PC-9 (cell line): ENCODE measurements around the gene ATP13A3. TPM values are rescaled to one million over a fixed set of nuclear protein-coding genes. Genes with fewer than 3 reads are reported as not detected.

Experiments used
- BruUV-seq: library from RNA; stranded (reverse); fragments of 400-500 nt; replicated peaks from 2 replicates; lab custom pipeline; 2021; lab: Mats Ljungman, UMichigan
- CTCF ChIA-PET: fragments of 300-600 bp; sonication (Branson Sonifier 250); formaldehyde crosslinking; loops from one replicate; lab custom pipeline; 2022; ENCODE audit warnings: antibody characterized with exemption; lab: Charles Lee
- POLR2A ChIA-PET: fragments of 300-600 bp; sonication (Branson Sonifier 250); formaldehyde crosslinking; loops from one replicate; lab custom pipeline; 2022; ENCODE audit warnings: antibody characterized with exemption; ENCODE audit not compliant: unreplicated experiment; lab: Charles Lee
- DNase-seq, 2 experiments: peaks; one replicate each; pipeline versions ENCODE4 v3.0.0 to v3.0.0-alpha.2; 2015 to 2022; ENCODE audit warnings: mixed read lengths in 1 of 2
- H2AFZ ChIP-seq: fragments of 200-600 bp; sonication (generic); 2 replicates; pipeline ENCODE4 v1.8.1; 2017; ENCODE audit warnings: antibody characterized with exemption
- H3F3A ChIP-seq: fragments of 200-600 bp; sonication (generic); 2 replicates; pipeline ENCODE4 v1.8.1; 2017; ENCODE audit warnings: antibody characterized with exemption, mild to moderate bottlenecking, low read depth; ENCODE audit not compliant: insufficient read depth
- H3K27ac ChIP-seq: fragments of 200-600 bp; sonication (generic); 2 replicates; pipeline ENCODE4 v1.6.1; 2016; ENCODE audit warnings: mixed run types
- H3K27me3 ChIP-seq: fragments of 200-600 bp; sonication (generic); 2 replicates; pipeline ENCODE4 v1.6.1; 2016; ENCODE audit warnings: low read depth, mixed run types; ENCODE audit not compliant: insufficient read depth
- H3K36me3 ChIP-seq: fragments of 200-600 bp; sonication (generic); 2 replicates; pipeline ENCODE4 v1.6.1; 2016; ENCODE audit warnings: low read depth, mixed run types
- H3K4me1 ChIP-seq: fragments of 200-600 bp; sonication (generic); replicated peaks from 2 replicates; pipeline ENCODE4 v1.6.1; 2016; ENCODE audit warnings: mixed run types; ENCODE audit not compliant: insufficient read depth
- H3K4me2 ChIP-seq: fragments of 200-600 bp; sonication (generic); 2 replicates; pipeline ENCODE4 v1.6.1; 2017; ENCODE audit warnings: mixed run types
- H3K4me3 ChIP-seq: fragments of 200-600 bp; sonication (generic); 2 replicates; pipeline ENCODE4 v1.6.1; 2016; ENCODE audit warnings: mixed run types
- H3K79me2 ChIP-seq: fragments of 200-600 bp; sonication (generic); 2 replicates; pipeline ENCODE4 v1.6.1; 2017; ENCODE audit warnings: low read depth, mixed run types
- H3K9me2 ChIP-seq: fragments of 200-600 bp; sonication (generic); 2 replicates; pipeline ENCODE4 v1.8.1; 2017; ENCODE audit warnings: mild to moderate bottlenecking; ENCODE audit not compliant: insufficient read depth
- H3K9me3 ChIP-seq: fragments of 200-600 bp; sonication (generic); 2 replicates; pipeline ENCODE4 v1.8.1; 2016; ENCODE audit warnings: low read depth; ENCODE audit not compliant: insufficient read depth
- H4K20me1 ChIP-seq: fragments of 200-600 bp; sonication (generic); 2 replicates; pipeline ENCODE4 v1.8.1; 2017; ENCODE audit not compliant: insufficient read depth
- EZH2 ChIP-seq: fragments of 200-600 bp; sonication (generic); IDR thresholded peaks from 2 replicates; pipeline ENCODE4 v1.8.0; 2017; ENCODE audit warnings: antibody characterized with exemption, low read depth
- intact Hi-C: fragments of 100-400 bp; cut with micrococcal nuclease; formaldehyde crosslinking; loops from one replicate; pipeline ENCODE4 v1.10.0; 2022; ENCODE audit not compliant: unreplicated experiment
- total RNA-seq: library from RNA; stranded (reverse); gene quantifications from 2 replicates; pipeline ENCODE4 v1.2.3, GENCODE V29; 2021
- TF ChIP-seq, protein P1 (sequence below): fragments of 200-600 bp; sonication (generic); conservative IDR thresholded peaks from 2 replicates; pipeline ENCODE4 v1.6.1; 2017; ENCODE audit warnings: mixed run types, antibody characterized with exemption, mild to moderate bottlenecking, moderate library complexity

The ATP13A3 gene
- total RNA-seq, 1 experiment from 2014 or later = 242 TPM

DNA sequence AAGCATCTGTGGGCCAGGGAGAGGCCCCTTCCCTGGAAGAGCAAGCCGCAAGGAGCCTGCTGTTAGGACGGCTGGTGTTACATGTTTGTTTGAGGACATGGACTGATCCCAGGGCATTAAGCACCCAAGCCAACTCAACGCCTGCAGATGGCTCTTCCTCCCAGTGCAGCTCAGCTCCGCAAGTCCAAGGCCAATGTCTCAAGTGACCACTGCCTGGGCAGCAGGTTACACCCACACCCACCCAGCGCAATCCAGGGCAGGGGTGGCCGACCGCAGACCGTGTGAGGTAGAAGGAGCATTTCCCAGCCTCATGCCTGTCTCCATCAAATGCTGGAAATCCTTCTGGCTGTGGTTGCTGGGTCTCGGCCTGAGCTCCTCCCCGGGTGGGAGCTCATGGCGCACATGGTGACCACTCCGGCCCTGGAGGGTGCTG lies 102.2 kb downstream of the ATP13A3 start:
- Histone ChIP-seq H3K27ac (no peak overlapping the region), H3F3A (no peaks in the 10 kb centered on the region), H3K27me3 (peaks cover 17% of the 10 kb centered on the region; the same call in 1 of the 2 replicates), H4K20me1 (no peaks in the 10 kb centered on the region), H3K36me3 (no peaks in the 10 kb centered on the region), H2AFZ (no peak overlapping the region), H3K9me3 (no peaks in the 10 kb centered on the region; the same call in 1 of the 2 replicates), H3K4me3 (no peak overlapping the region), H3K79me2 (no peaks in the 10 kb centered on the region), H3K4me1 (no peaks in the 10 kb centered on the region), H3K9me2 (no peaks in the 10 kb centered on the region), H3K4me2 (no peak overlapping the region)
- intact Hi-C loops = no loop called here
- no peak for TF ChIP-seq EZH2
- TF ChIP-seq, protein P1, sequence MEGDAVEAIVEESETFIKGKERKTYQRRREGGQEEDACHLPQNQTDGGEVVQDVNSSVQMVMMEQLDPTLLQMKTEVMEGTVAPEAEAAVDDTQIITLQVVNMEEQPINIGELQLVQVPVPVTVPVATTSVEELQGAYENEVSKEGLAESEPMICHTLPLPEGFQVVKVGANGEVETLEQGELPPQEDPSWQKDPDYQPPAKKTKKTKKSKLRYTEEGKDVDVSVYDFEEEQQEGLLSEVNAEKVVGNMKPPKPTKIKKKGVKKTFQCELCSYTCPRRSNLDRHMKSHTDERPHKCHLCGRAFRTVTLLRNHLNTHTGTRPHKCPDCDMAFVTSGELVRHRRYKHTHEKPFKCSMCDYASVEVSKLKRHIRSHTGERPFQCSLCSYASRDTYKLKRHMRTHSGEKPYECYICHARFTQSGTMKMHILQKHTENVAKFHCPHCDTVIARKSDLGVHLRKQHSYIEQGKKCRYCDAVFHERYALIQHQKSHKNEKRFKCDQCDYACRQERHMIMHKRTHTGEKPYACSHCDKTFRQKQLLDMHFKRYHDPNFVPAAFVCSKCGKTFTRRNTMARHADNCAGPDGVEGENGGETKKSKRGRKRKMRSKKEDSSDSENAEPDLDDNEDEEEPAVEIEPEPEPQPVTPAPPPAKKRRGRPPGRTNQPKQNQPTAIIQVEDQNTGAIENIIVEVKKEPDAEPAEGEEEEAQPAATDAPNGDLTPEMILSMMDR = no peak
- POLR2A ChIA-PET = no interaction called here
- CTCF ChIA-PET = no interaction called here
- DNase-seq = no peak
- no TSS peak for BruUV-seq

DNA sequence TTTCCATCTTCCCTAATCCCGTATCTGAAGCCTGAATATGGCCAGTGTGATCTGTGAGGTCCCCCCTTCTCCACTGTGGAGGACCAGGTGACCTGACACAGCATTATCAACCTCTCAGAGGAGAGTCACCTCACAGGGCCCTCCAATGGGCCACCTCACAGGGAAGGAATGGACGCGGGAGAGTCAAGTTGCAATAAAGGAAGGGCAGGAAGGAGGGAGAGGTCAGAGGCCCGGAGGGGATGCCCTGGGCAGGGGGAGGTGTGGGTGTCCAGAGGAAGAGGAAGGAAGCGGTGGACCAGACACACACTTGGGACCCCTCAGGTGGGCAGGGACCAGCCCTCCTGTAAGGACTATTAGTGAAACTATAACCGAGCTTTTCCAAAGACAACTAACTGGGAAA lies 102.6 kb downstream of the ATP13A3 start:
- Histone ChIP-seq H3F3A (no peaks in the 10 kb centered on the region), H2AFZ (no peak overlapping the region), H3K9me2 (no peaks in the 10 kb centered on the region), H3K27ac (no peak overlapping the region), H3K27me3 (peaks cover 19% of the 10 kb centered on the region; the same call in 1 of the 2 replicates), H3K79me2 (no peaks in the 10 kb centered on the region), H3K4me1 (no peaks in the 10 kb centered on the region), H4K20me1 (no peaks in the 10 kb centered on the region), H3K9me3 (no peaks in the 10 kb centered on the region), H3K4me3 (no peak overlapping the region), H3K36me3 (no peaks in the 10 kb centered on the region), H3K4me2 (no peak overlapping the region)
- DNase-seq = no peak
- TF ChIP-seq, protein P1 = no peak
- no peak for TF ChIP-seq EZH2
- intact Hi-C loops = no loop called here
- no TSS peak for BruUV-seq
- ChIA-PET CTCF (no interaction called here), POLR2A (no interaction called here)

DNA sequence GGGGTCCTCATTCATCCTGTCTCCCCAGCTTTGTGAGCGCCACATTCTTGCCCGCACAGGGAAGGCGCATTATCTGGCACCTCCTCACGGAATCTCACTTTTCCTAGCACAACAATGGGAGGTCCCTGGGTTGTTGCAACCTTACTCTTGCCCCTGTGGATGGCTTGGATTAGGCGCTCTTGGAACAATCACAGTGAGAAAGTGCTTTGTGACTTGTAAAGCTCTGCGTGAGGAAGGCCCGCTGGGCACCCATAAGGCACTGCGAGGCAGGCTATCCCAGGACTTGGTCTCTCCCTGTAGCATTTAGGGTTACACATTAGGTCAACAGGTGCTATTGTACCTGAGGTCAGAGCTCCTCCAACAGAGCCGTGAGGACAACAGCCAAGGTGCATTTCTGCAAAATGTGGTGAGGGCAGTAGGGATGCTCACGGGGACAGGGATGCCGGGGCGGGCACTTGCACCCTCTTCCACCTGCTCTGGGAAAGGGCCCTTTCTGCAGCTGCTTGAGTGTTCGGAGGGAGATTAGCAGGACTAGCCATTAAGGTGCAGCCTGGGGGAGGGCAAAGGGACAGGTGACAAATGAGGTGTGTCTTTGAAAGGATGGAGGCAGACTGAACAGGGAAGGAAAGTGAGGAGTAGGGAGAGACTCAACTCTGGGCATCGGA lies 103.4 kb downstream of the ATP13A3 start:
- ChIA-PET POLR2A (no interaction called here), CTCF (interaction anchor here (0.7 kb wide), 1 partner anchor 21 kb away, joined by 3 read pairs; no protein-coding TSS in a partner anchor)
- Histone ChIP-seq H3F3A (no peaks in the 10 kb centered on the region), H3K27me3 (peaks cover 20% of the 10 kb centered on the region; the same call in 1 of the 2 replicates), H3K79me2 (no peaks in the 10 kb centered on the region), H3K9me2 (no peaks in the 10 kb centered on the region), H3K36me3 (no peaks in the 10 kb centered on the region), H3K27ac (no peak overlapping the region), H3K4me2 (no peak overlapping the region), H3K4me3 (no peak overlapping the region), H3K4me1 (no peaks in the 10 kb centered on the region), H2AFZ (no peak overlapping the region), H3K9me3 (no peaks in the 10 kb centered on the region), H4K20me1 (no peaks in the 10 kb centered on the region)
- DNase-seq = no peak
- TF ChIP-seq EZH2 = no peak
- TF ChIP-seq, protein P1 = no peak
- intact Hi-C loops = no loop called here
- no TSS peak for BruUV-seq
